Activated B cell treated with CpG ODN at 0.5 μM for 24 hours (primary cell): ENCODE data around the gene TPRN. TPM values are rescaled to one million over a fixed set of nuclear protein-coding genes. Genes with fewer than 3 reads are reported as not detected.

ENCODE experiments used
- ATAC-seq: fragments of 200-7000 bp; cut with Tn5 transposase; one replicate; pipeline ENCODE4 v1.10.0; 2021; ENCODE audit warnings: low read depth, mild to moderate bottlenecking, moderate library complexity
- CTCF ChIA-PET: fragments of 350-600 bp; sonication (Branson Sonifier 250); formaldehyde crosslinking; loops from one replicate; lab custom pipeline; 2021; ENCODE audit warnings: antibody characterized with exemption; lab: Charles Lee
- POLR2A ChIA-PET: fragments of 350-600 bp; sonication (Branson Sonifier 250); formaldehyde crosslinking; loops from one replicate; lab custom pipeline; 2021; ENCODE audit warnings: antibody characterized with exemption; lab: Charles Lee
- DNase-seq: peaks from one replicate; pipeline ENCODE4 v3.0.0; 2022
- H3K27ac Mint-ChIP-seq: one replicate; pipeline ENCODE4 v1.8.0; 2020; ENCODE audit warnings: mixed read lengths
- H3K27me3 Mint-ChIP-seq: one replicate; pipeline ENCODE4 v1.8.0; 2021; ENCODE audit warnings: mixed read lengths
- H3K36me3 Mint-ChIP-seq: one replicate; pipeline ENCODE4 v1.8.0; 2021; ENCODE audit warnings: low read depth, mixed read lengths
- H3K4me1 Mint-ChIP-seq: one replicate; pipeline ENCODE4 v1.8.0; 2021; ENCODE audit warnings: mixed read lengths
- H3K4me3 Mint-ChIP-seq: one replicate; pipeline ENCODE4 v1.8.0; 2020; ENCODE audit warnings: mild to moderate bottlenecking, mixed read lengths
- H3K9me3 Mint-ChIP-seq: one replicate; pipeline ENCODE4 v1.8.0; 2020; ENCODE audit warnings: mixed read lengths
- intact Hi-C: fragments of 100-400 bp; cut with micrococcal nuclease; formaldehyde crosslinking; loops from one replicate; pipeline ENCODE4 v1.15.1; 2024
- total RNA-seq: library from RNA; stranded (reverse); gene quantifications from 2 replicates; pipeline ENCODE4 v1.2.3, GENCODE V29; 2022
- TF ChIP-seq, protein P1 (sequence below): fragments of 200-600 bp; IDR thresholded peaks from one replicate; pipeline ENCODE4 v1.8.0; 2022; ENCODE audit warnings: antibody characterized with exemption, mild to moderate bottlenecking

Gene TPRN
- total RNA-seq, 1 donor from 2014 or later = 11.4 TPM

DNA sequence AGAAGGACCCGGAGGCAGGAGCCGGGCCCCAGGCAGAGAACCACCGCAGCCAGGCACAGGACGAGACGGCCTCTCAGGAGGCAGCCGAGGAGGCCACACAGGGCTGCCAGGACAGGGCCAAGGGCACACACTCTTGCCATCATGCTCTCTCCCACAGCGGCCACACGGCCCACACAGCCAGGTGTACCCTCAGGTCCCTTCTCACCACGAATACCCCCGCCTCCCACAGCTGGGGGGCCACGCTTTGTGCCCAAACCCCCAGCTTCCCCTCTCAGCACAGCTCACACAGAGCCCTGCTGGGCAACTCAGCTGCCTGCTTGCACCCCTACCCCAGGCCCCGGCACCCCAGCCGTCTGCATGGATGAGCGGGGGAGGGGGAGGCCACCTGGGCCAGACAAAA lies 6.8 kb downstream of the TPRN start:
- no peaks in the 10 kb centered on the region for H3K27me3 Mint-ChIP-seq
- H3K4me1 Mint-ChIP-seq = peaks cover 17% of the 10 kb centered on the region
- TF ChIP-seq, protein P1, sequence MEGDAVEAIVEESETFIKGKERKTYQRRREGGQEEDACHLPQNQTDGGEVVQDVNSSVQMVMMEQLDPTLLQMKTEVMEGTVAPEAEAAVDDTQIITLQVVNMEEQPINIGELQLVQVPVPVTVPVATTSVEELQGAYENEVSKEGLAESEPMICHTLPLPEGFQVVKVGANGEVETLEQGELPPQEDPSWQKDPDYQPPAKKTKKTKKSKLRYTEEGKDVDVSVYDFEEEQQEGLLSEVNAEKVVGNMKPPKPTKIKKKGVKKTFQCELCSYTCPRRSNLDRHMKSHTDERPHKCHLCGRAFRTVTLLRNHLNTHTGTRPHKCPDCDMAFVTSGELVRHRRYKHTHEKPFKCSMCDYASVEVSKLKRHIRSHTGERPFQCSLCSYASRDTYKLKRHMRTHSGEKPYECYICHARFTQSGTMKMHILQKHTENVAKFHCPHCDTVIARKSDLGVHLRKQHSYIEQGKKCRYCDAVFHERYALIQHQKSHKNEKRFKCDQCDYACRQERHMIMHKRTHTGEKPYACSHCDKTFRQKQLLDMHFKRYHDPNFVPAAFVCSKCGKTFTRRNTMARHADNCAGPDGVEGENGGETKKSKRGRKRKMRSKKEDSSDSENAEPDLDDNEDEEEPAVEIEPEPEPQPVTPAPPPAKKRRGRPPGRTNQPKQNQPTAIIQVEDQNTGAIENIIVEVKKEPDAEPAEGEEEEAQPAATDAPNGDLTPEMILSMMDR = no peak
- no peak for ATAC-seq
- intact Hi-C loops = no loop called here
- H3K9me3 Mint-ChIP-seq = no peaks in the 10 kb centered on the region
- H3K27ac Mint-ChIP-seq = no peak overlapping the region
- no peak for DNase-seq
- CTCF ChIA-PET = no interaction called here
- H3K4me3 Mint-ChIP-seq = no peak overlapping the region
- POLR2A ChIA-PET = no interaction called here
- H3K36me3 Mint-ChIP-seq = peaks cover 16% of the 10 kb centered on the region

DNA sequence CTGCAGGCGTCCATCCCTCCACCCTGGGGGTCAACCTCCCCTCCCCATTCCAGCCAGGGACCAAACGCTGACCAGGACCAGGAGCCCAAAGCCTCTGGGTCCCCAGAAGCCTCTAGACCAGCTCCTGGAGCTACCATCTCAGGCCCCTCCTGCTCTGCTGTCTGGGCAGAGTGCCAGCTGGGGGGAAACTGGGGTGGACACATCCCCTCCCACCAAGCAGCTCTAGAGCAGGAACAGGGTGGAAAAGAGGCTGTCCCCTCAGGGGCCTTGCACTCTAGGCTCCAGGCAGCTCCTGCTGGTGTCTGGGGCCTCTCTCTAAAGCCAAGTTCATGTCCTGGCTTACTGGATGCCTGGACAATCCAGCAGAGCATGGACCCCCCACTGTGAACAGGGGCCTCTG lies 7.7 kb downstream of the TPRN start:
- ATAC-seq = no peak
- Mint-ChIP-seq H3K27me3 (no peaks in the 10 kb centered on the region), H3K27ac (no peak overlapping the region), H3K4me3 (no peak overlapping the region), H3K9me3 (no peaks in the 10 kb centered on the region), H3K4me1 (peaks cover 19% of the 10 kb centered on the region), H3K36me3 (peaks cover 19% of the 10 kb centered on the region)
- TF ChIP-seq, protein P1 = no peak
- ChIA-PET CTCF (no interaction called here), POLR2A (interaction anchor here (0.6 kb wide), 1 partner anchor 42 kb away, joined by 3 read pairs; no protein-coding TSS in a partner anchor)
- DNase-seq = no peak
- intact Hi-C loops = no loop called here

DNA sequence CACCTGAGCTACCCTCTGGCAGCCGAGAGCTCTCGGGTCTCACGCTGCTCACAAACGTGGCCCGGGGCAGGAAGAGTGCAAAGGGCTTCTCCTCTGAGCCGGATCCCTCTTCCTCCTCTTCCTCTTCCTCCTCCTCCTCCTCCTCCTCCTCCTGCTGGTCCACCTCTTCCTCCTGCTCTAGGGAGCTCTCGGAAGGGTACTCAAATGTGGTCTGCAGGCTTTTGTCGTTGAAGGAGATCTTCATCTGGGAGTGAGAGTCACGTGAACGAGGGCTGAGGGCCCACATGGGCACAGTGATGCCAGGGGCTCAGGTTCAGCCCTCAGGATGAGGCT lies 8.1 kb downstream of the TPRN start:
- Mint-ChIP-seq H3K36me3 (peaks cover 24% of the 10 kb centered on the region), H3K27ac (no peak overlapping the region), H3K4me3 (no peak overlapping the region), H3K9me3 (no peaks in the 10 kb centered on the region), H3K27me3 (no peaks in the 10 kb centered on the region), H3K4me1 (peaks cover 23% of the 10 kb centered on the region)
- intact Hi-C loops = no loop called here
- DNase-seq (no peak), ATAC-seq (no peak)
- TF ChIP-seq, protein P1 = no peak
- POLR2A ChIA-PET = interaction anchor here (0.6 to 0.8 kb wide), 2 partner anchors 31 to 41 kb away, joined by 3 to 4 read pairs; no protein-coding TSS in a partner anchor
- CTCF ChIA-PET = no interaction called here

DNA sequence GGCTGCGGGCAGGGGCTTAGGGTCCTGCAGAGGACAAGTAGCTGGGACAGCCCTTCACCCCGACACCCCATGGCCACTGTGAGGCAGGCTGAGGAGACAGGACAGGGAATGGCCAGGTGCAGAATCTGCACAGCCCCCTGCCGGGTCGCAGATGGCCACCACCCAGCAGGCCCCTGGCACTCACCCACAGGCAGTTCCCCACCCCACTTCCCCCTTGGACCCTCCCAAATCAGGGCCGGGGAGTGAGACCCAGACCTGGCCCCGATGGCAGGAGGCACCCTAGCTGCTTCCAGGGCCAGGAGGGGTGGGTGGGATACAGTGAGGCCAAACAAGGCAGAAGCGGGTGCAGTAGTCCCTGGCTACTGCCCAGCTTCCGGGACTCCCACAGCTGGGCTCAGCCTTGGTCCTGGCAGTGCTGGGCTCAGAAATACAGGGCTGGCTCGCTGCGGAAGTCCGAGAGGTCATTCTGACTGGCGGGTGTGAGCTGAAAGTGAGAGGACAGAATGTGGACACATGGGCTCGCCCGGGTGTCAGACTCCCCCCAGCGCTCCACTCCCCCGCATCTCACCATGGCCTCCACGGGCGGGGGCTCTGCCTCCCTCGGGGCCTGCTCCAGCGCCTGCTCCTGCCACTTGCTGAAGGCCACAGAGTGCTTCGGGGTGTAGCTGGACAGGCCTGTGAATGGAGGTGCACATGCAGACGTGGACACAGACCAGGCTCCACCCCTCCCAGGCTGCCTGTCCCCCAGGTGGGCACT lies 8.7 kb downstream of the TPRN start:
- POLR2A ChIA-PET = interaction anchor here (0.6 to 0.8 kb wide), 2 partner anchors 31 to 41 kb away, joined by 3 to 4 read pairs; no protein-coding TSS in a partner anchor
- ATAC-seq (no peak), DNase-seq (no peak)
- intact Hi-C loops = no loop called here
- Mint-ChIP-seq H3K27ac (no peak overlapping the region), H3K36me3 (peaks cover 25% of the 10 kb centered on the region), H3K9me3 (no peaks in the 10 kb centered on the region), H3K4me1 (peaks cover 28% of the 10 kb centered on the region), H3K4me3 (no peak overlapping the region), H3K27me3 (no peaks in the 10 kb centered on the region)
- CTCF ChIA-PET = interaction anchor here (0.9 kb wide), 1 partner anchor 15 kb away, joined by 3 read pairs; no protein-coding TSS in a partner anchor
- TF ChIP-seq, protein P1 = no peak

DNA sequence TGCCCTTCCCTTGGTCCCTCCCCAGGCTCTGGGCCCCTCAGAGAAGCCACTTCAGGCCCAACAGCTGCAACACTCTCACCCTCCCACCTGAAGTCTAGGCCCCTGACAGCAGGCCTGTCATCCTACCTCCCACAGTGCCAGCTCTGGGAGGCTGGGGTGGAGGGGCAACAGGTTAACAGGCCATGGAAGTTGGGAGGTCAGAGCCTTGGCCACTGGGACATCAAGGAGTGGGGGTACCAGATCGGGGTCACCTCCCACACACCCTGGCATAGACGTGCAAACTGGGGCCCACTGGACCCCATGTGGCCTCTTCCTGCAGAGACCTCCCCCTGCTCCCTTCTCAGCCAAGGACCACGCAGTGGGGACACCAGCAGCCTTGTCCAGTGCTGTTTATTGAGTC lies 9.3 kb downstream of the TPRN start:
- POLR2A ChIA-PET = interaction anchor here (4.4 kb wide), 1 partner anchor 11 kb away, joined by 49 read pairs; the partner anchor contains the start of gene TPRN
- peak overlapping the region; percentile 41 for H3K27ac Mint-ChIP-seq
- H3K4me1 Mint-ChIP-seq = peaks cover 34% of the 10 kb centered on the region
- intact Hi-C loops = no loop called here
- H3K36me3 Mint-ChIP-seq = peaks cover 31% of the 10 kb centered on the region
- H3K27me3 Mint-ChIP-seq = no peaks in the 10 kb centered on the region
- CTCF ChIA-PET = interaction anchor here (0.9 kb wide), 1 partner anchor 14 kb away, joined by 3 read pairs; no protein-coding TSS in a partner anchor
- ATAC-seq (no peak), DNase-seq (no peak)
- no peaks in the 10 kb centered on the region for H3K9me3 Mint-ChIP-seq
- H3K4me3 Mint-ChIP-seq = no peak overlapping the region
- TF ChIP-seq, protein P1 = no peak
